Frontal cortex (tissue), 4 donors: ENCODE results near the gene ADAMTS9. TPM values are rescaled to one million over a fixed set of nuclear protein-coding genes. Genes with fewer than 3 reads are reported as not detected.

Source experiments
- DNase-seq, 2 donors: peaks; one replicate each; pipeline ENCODE4 v3.0.0; 2012; ENCODE audit warnings: low spot score in 2 of 2
- FAIRE-seq: peaks from 2 replicates; lab custom pipeline; 2012; peaks lifted over from hg19 to GRCh38; lab: Jason Lieb, UNC
- total RNA-seq: library from RNA; depleted of rRNA; stranded (reverse); fragments of >200 nt; gene quantifications from one replicate; pipeline ENCODE4 v1.2.3, GENCODE V29; 2014
- donor health status: control.
- donor health status: control.
- donor health status: control.

ADAMTS9 gene
- total RNA-seq, 1 donor from 2014 or later = 24.1 TPM

GRCh38 chr3:64685800-64686445 is 1.9 kb downstream of the ADAMTS9 start:
- DNase-seq (peak; percentile 42 to 70), FAIRE-seq (no peak)

GRCh38 chr3:64685331-64685799 is 2.4 kb downstream of the ADAMTS9 start:
- peak in 1 of 2 donors; percentile 6 for DNase-seq
- no peak for FAIRE-seq

- DNase-seq (peak in 1 of 2 donors; percentile 14), FAIRE-seq (no peak)
Measured at GRCh38 chr3:64684715-64685261, 3.0 kb downstream of the ADAMTS9 start.

- FAIRE-seq (no peak), DNase-seq (no peak)
Measured at GRCh38 chr3:64681827-64682226, 6.0 kb downstream of the ADAMTS9 start.

GRCh38 chr3:64681015-64681414 is 6.8 kb downstream of the ADAMTS9 start:
- DNase-seq (no peak), FAIRE-seq (no peak)

- no peak for FAIRE-seq
- DNase-seq = no peak
Measured at GRCh38 chr3:64680334-64680733, 7.5 kb downstream of the ADAMTS9 start.

GRCh38 chr3:64677961-64678716 is 9.7 kb downstream of the ADAMTS9 start:
- FAIRE-seq (no peak), DNase-seq (no peak)

- DNase-seq (no peak), FAIRE-seq (no peak)
Measured at GRCh38 chr3:64676831-64677230, 11.0 kb downstream of the ADAMTS9 start.

- DNase-seq = no peak
Measured at GRCh38 chr3:64675687-64676247, 12.0 kb downstream of the ADAMTS9 start.

GRCh38 chr3:64674591-64675076 is 13.2 kb downstream of the ADAMTS9 start:
- FAIRE-seq (no peak), DNase-seq (no peak)

More at GRCh38 chr3:64675687-64676247, 12.0 kb downstream of the ADAMTS9 start:
- FAIRE-seq = no peak

- DNase-seq (no peak), FAIRE-seq (no peak)
Measured at GRCh38 chr3:64673159-64673715, 14.6 kb downstream of the ADAMTS9 start.

GRCh38 chr3:64668582-64669510 is 19.0 kb downstream of the ADAMTS9 start:
- DNase-seq (no peak), FAIRE-seq (no peak)

- FAIRE-seq = no peak
- no peak for DNase-seq
Measured at GRCh38 chr3:64667887-64668581, 19.8 kb downstream of the ADAMTS9 start.

- FAIRE-seq (no peak), DNase-seq (no peak)
Measured at GRCh38 chr3:64667138-64667537, 20.7 kb downstream of the ADAMTS9 start.

- FAIRE-seq (no peak), DNase-seq (no peak)
Measured at GRCh38 chr3:64666171-64666588, 21.6 kb downstream of the ADAMTS9 start.

GRCh38 chr3:64664397-64664796 is 23.4 kb downstream of the ADAMTS9 start:
- DNase-seq = no peak
- FAIRE-seq = no peak

GRCh38 chr3:64659617-64659978 is 28.2 kb downstream of the ADAMTS9 start:
- FAIRE-seq (no peak), DNase-seq (no peak)

GRCh38 chr3:64658001-64658400 is 29.8 kb downstream of the ADAMTS9 start:
- DNase-seq (no peak), FAIRE-seq (no peak)

GRCh38 chr3:64656544-64656943 is 31.3 kb downstream of the ADAMTS9 start:
- FAIRE-seq (no peak), DNase-seq (no peak)
